Body of pancreas (tissue), 4 donors: Measurements from ENCODE around the gene PITPNC1. TPM values are rescaled to one million over a fixed set of nuclear protein-coding genes. Genes with fewer than 3 reads are reported as not detected.
"Not testable (repeated sequence)": the region's sequence is repeated elsewhere in the genome, so short reads cannot be mapped to it uniquely, and the experiment has no call there.

Experiments used
- ATAC-seq: fragments of 150-250 bp; one replicate; pipeline ENCODE4 v1.9.1; 2016
- DNase-seq, 4 donors: peaks; one replicate each; pipeline ENCODE4 v3.0.0-alpha.2; 2019
- H3K27ac ChIP-seq, 4 donors: fragments of 200-600 bp; sonication (generic); 1 replicate in 3 of 4; 2 replicates in 1 of 4; pipeline versions ENCODE4 v1.5.1 to v1.6.1; 2016 to 2019; ENCODE audit warnings: mild to moderate bottlenecking in 1 of 4, mixed read lengths in 1 of 4, moderate library complexity in 1 of 4
- H3K27me3 ChIP-seq, 2 donors: fragments of 200-600 bp; sonication (generic); one replicate each; pipeline ENCODE4 v1.6.0; 2016; ENCODE audit warnings: mild to moderate bottlenecking in 1 of 2
- H3K36me3 ChIP-seq, 2 donors: fragments of 200-600 bp; sonication (generic); replicated peaks in 1 of 2; 2 replicates each; pipeline ENCODE4 v1.5.1; 2016; ENCODE audit warnings: low read depth in 2 of 2; ENCODE audit not compliant: insufficient read depth in 1 of 2
- H3K4me1 ChIP-seq: fragments of 200-600 bp; sonication (generic); one replicate; pipeline ENCODE4 v1.6.0; 2016
- H3K4me3 ChIP-seq, 2 donors: fragments of 200-600 bp; sonication (generic); 1 replicate in 1 of 2; 2 replicates in 1 of 2; pipeline ENCODE4 v1.5.1; 2016 to 2019
- H3K9me3 ChIP-seq, 3 donors: fragments of 200-600 bp; sonication (generic); 1 replicate in 2 of 3; 2 replicates in 1 of 3; pipeline ENCODE4 v1.5.1; 2016
- POLR2A ChIP-seq, 3 donors: fragments of 450-650 bp; IDR thresholded peaks; one replicate each; pipeline ENCODE4 v1.6.1; 2016; ENCODE audit warnings: antibody characterized with exemption in 3 of 3, mild to moderate bottlenecking in 2 of 3
- WGBS, 2 donors: methylation state at CpG; one replicate each; pipeline ENCODE4 v1.1.5; 2017; 5-methylcytosine and 5-hydroxymethylcytosine counted together
- intact Hi-C: fragments of 100-400 bp; cut with DNase I; formaldehyde crosslinking; loops from one replicate; pipeline ENCODE4 v1.15.1; 2023
- total RNA-seq, 2 donors: library from RNA; depleted of rRNA; stranded (reverse); fragments of >200 nt; gene quantifications; one replicate each; pipeline ENCODE4 v1.1.0, GENCODE V29; 2016
- TF ChIP-seq, protein P1 (sequence below), 7 experiments: fragments of 450-650 bp in 4 of 7; fragments of 200-600 bp in 3 of 7; sonication (generic) in 3 of 7; IDR thresholded peaks; one replicate each; pipeline ENCODE4 v1.5.1; 2016 to 2019; ENCODE audit warnings: antibody characterized with exemption in 7 of 7

Gene PITPNC1
- total RNA-seq, 2 donors from 2014 or later, result 11.9 to 17.5 TPM

DNA sequence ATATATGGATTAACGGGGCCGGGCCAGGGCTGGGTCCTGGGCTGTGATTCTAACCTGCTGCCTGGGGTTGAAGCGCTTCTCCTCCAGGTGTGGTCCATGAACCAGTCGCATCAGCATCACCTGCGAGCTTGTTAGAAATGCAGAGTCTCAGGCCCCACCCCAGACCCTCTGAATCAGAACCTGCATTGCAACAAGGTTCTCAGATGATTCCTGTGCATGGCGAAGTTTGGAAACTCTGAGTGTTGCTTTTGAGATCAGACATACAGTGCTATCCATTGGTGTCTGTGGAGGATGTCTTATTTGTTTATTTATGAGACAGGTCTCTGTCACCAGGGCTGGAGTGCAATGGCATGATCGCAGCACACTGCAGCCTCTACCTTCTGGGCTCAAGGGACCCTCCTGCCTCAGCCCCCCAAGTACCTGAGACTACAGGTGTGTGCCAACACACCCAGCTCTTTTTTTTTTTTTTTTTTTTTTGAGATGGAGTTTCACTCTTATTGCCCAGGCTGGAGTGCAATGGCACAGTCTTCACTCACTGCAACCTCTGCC lies 99.8 kb downstream of the PITPNC1 start:
- Histone ChIP-seq H3K4me3 (no peak overlapping the region), H3K4me1 (peaks cover 15% of the 10 kb centered on the region), H3K27me3 (no peaks in the 10 kb centered on the region), H3K27ac (no peak overlapping the region), H3K36me3 (no peaks in the 10 kb centered on the region), H3K9me3 (no peaks in the 10 kb centered on the region)
- DNase-seq (no peak), ATAC-seq (no peak)
- no peak for TF ChIP-seq POLR2A (IDR thresholded peaks at IDR 0.05)
- TF ChIP-seq, protein P1, sequence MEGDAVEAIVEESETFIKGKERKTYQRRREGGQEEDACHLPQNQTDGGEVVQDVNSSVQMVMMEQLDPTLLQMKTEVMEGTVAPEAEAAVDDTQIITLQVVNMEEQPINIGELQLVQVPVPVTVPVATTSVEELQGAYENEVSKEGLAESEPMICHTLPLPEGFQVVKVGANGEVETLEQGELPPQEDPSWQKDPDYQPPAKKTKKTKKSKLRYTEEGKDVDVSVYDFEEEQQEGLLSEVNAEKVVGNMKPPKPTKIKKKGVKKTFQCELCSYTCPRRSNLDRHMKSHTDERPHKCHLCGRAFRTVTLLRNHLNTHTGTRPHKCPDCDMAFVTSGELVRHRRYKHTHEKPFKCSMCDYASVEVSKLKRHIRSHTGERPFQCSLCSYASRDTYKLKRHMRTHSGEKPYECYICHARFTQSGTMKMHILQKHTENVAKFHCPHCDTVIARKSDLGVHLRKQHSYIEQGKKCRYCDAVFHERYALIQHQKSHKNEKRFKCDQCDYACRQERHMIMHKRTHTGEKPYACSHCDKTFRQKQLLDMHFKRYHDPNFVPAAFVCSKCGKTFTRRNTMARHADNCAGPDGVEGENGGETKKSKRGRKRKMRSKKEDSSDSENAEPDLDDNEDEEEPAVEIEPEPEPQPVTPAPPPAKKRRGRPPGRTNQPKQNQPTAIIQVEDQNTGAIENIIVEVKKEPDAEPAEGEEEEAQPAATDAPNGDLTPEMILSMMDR (IDR thresholded peaks at IDR 0.05), result no peak
- intact Hi-C loops, result no loop called here
- WGBS, 2 donors, result 85 to 93% methylated on average over 4 to 7 of the region's 7 CpGs

DNA sequence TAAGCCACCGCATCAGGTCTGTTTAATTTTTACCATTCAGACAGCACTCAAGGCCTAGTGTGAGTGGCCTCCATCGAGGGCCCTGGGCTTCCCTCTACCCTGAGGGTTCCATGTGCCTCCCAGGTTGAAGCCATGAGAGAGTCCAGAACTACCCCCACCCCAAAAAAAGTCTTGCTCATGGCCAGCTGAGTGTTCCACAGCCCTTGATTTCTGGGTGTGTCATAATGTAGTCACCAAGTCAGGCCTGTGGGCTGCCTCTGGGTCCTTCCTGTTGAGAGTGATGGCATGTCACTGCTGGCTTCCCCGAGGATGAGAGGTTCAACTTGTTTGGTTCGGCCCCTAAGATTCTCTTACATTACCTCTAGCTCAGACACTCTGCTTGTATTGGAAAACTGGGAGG lies 100.6 kb downstream of the PITPNC1 start:
- DNase-seq (no peak), ATAC-seq (no peak)
- H3K27me3 ChIP-seq, result no peaks in the 10 kb centered on the region
- peak overlapping the region in 2 of 4 donors; percentile 14 to 24 for H3K27ac ChIP-seq
- peaks cover 15% of the 10 kb centered on the region for H3K4me1 ChIP-seq
- H3K9me3 ChIP-seq, result no peaks in the 10 kb centered on the region
- intact Hi-C loops, result no loop called here
- TF ChIP-seq, protein P1 (IDR thresholded peaks at IDR 0.05), result no peak
- no peak for TF ChIP-seq POLR2A (IDR thresholded peaks at IDR 0.05)
- H3K36me3 ChIP-seq, result no peaks in the 10 kb centered on the region
- H3K4me3 ChIP-seq, result no peak overlapping the region
- 82 to 85% methylated on average over 4 of the region's 4 CpGs for WGBS, 2 donors

- no peak for ATAC-seq
- no peak overlapping the region for H3K4me3 ChIP-seq
- peaks cover 15% of the 10 kb centered on the region for H3K4me1 ChIP-seq
- 67 to 77% methylated on average over 8 of the region's 8 CpGs for WGBS, 2 donors
- no peaks in the 10 kb centered on the region for H3K9me3 ChIP-seq
- no peak for DNase-seq
- peak overlapping the region in 2 of 4 donors; percentile 24 to 55 for H3K27ac ChIP-seq
- no peaks in the 10 kb centered on the region for H3K27me3 ChIP-seq
- TF ChIP-seq POLR2A (IDR thresholded peaks at IDR 0.05), result no peak
- TF ChIP-seq, protein P1 (IDR thresholded peaks at IDR 0.05), result no peak
- intact Hi-C loops, result no loop called here
- H3K36me3 ChIP-seq, result no peaks in the 10 kb centered on the region
Observed at GRCh38 chr17:67478401-67479041, 101.4 kb downstream of the PITPNC1 start.

DNA sequence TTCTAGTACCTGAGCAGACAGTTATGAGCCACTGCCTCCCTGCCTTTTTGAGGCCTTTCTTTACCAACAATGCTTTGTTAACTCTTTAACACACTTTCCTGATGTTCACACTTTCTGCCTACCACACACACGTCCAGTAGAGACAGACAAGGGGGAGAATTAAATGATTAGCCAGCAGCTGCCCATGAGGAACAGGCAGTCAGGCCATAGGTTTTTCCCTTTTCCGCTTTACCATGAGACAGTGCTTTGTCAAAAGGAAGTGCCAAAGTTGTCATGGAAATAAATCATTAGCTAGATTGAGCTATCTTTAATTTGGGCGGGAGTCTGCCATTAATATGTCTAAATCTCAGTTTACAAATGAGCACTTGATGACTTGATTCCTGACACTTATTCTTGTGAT lies 102.1 kb downstream of the PITPNC1 start:
- DNase-seq (no peak), ATAC-seq (no peak)
- intact Hi-C loops, result no loop called here
- H3K9me3 ChIP-seq, result no peaks in the 10 kb centered on the region
- H3K4me3 ChIP-seq, result no peak overlapping the region
- no peaks in the 10 kb centered on the region for H3K36me3 ChIP-seq
- peaks cover 15% of the 10 kb centered on the region for H3K4me1 ChIP-seq
- peak overlapping the region in 1 of 4 donors; percentile 55 for H3K27ac ChIP-seq
- no peaks in the 10 kb centered on the region for H3K27me3 ChIP-seq
- no peak for TF ChIP-seq POLR2A (IDR thresholded peaks at IDR 0.05)
- TF ChIP-seq, protein P1 (IDR thresholded peaks at IDR 0.05), result no peak
- 58 to 72% methylated on average over 3 of the region's 3 CpGs for WGBS, 2 donors

- ATAC-seq, H3K4me1 ChIP-seq, H3K4me3 ChIP-seq, H3K27me3 ChIP-seq, H3K9me3 ChIP-seq, DNase-seq, H3K36me3 ChIP-seq: not testable (repeated sequence)
- peak overlapping the region in 1 of 4 donors; percentile 46 for H3K27ac ChIP-seq
- 98% methylated on average over 10 to 11 of the region's 11 CpGs for WGBS, 2 donors
- intact Hi-C loops, result loop anchor here (10.0 kb wide), 1 partner anchor 46 kb away; no protein-coding TSS in a partner anchor
Observed at GRCh38 chr17:67480959-67481358, 103.9 kb downstream of the PITPNC1 start.
